ENCODE results near the gene MPHOSPH6. TPM values are rescaled to one million over a fixed set of nuclear protein-coding genes. Genes with fewer than 3 reads are reported as not detected.

MPHOSPH6 gene
- total RNA-seq, 1 donor from 2014 or later = 24.3 TPM

- intact Hi-C loops (cut with DNase I) = no loop called here
- Histone ChIP-seq H3K27me3 (ENCODE audit: low read depth) (no peaks in the 10 kb centered on the region), H3K27ac (no peak overlapping the region), H3K9me3 (no peaks in the 10 kb centered on the region), H3K4me1 (no peaks in the 10 kb centered on the region), H3K36me3 (no peaks in the 10 kb centered on the region), H3K4me3 (no peak overlapping the region)
- no peak for DNase-seq
- no peak for ATAC-seq
- TF ChIP-seq CTCF (IDR thresholded peaks at IDR 0.05) = no peak
These were observed 61.2 kb downstream of the MPHOSPH6 start for GRCh38 chr16:82108774-82109173.

GRCh38 chr16:82108100-82108499 is 61.9 kb downstream of the MPHOSPH6 start:
- Histone ChIP-seq H3K27me3 (ENCODE audit: low read depth) (no peaks in the 10 kb centered on the region), H3K4me3 (no peak overlapping the region), H3K9me3 (no peaks in the 10 kb centered on the region), H3K4me1 (no peaks in the 10 kb centered on the region), H3K27ac (no peak overlapping the region), H3K36me3 (no peaks in the 10 kb centered on the region)
- DNase-seq = no peak
- intact Hi-C loops (cut with DNase I) = no loop called here
- no peak for TF ChIP-seq CTCF (IDR thresholded peaks at IDR 0.05)
- ATAC-seq = no peak

- ATAC-seq (no peak), DNase-seq (no peak)
- Histone ChIP-seq H3K4me3 (no peak overlapping the region), H3K4me1 (no peaks in the 10 kb centered on the region), H3K36me3 (no peaks in the 10 kb centered on the region), H3K9me3 (no peaks in the 10 kb centered on the region), H3K27me3 (ENCODE audit: low read depth) (no peaks in the 10 kb centered on the region), H3K27ac (no peak overlapping the region)
- no peak for TF ChIP-seq CTCF (IDR thresholded peaks at IDR 0.05)
- intact Hi-C loops (cut with DNase I) = no loop called here
These were observed 64.9 kb downstream of the MPHOSPH6 start for GRCh38 chr16:82105107-82105506.

Other genes starting within 250 kb of the MPHOSPH6 start
- gene SDR42E1, start 158.8 kb downstream of the MPHOSPH6 start, total RNA-seq = 8.4 TPM
- 2.9 TPM for gene HSD17B2, start 135.0 kb downstream of the MPHOSPH6 start, total RNA-seq